A673 (cell line): ENCODE measurements around the gene MGMT. TPM values are rescaled to one million over a fixed set of nuclear protein-coding genes. Genes with fewer than 3 reads are reported as not detected.

Source experiments
- BruUV-seq: library from RNA; stranded (reverse); fragments of 400-500 nt; replicated peaks from 2 replicates; lab custom pipeline; 2021; lab: Mats Ljungman, UMichigan
- CTCF ChIA-PET: fragments of 300-600 bp; sonication (Branson Sonifier 250); formaldehyde crosslinking; loops from one replicate; lab custom pipeline; 2022; ENCODE audit warnings: antibody characterized with exemption; lab: Charles Lee
- POLR2A ChIA-PET: fragments of 300-600 bp; sonication (Branson Sonifier 250); formaldehyde crosslinking; loops from one replicate; lab custom pipeline; 2022; ENCODE audit warnings: antibody characterized with exemption; ENCODE audit not compliant: low non-redundant PET; lab: Charles Lee
- DNase-seq: peaks from one replicate; pipeline ENCODE4 v3.0.0-alpha.2; 2015; ENCODE audit warnings: low spot score
- H3K27ac ChIP-seq: fragments of 200-600 bp; sonication (generic); 2 replicates; pipeline ENCODE4 v1.5.1; 2016; ENCODE audit warnings: mixed run types, low read depth, mild to moderate bottlenecking, mixed read lengths, antibody characterized with exemption, low read length; ENCODE audit not compliant: poor library complexity, severe bottlenecking
- H3K27me3 ChIP-seq: fragments of 200-600 bp; sonication (generic); replicated peaks from 2 replicates; pipeline ENCODE4 v1.6.1; 2017; ENCODE audit warnings: mixed run types, low read depth, mild to moderate bottlenecking, mixed read lengths, antibody characterized with exemption, low read length; ENCODE audit not compliant: insufficient read depth, poor library complexity
- H3K36me3 ChIP-seq: fragments of 200-600 bp; sonication (generic); 2 replicates; pipeline ENCODE4 v1.6.1; 2016; ENCODE audit warnings: mixed run types, mild to moderate bottlenecking, mixed read lengths, antibody characterized with exemption, low read length; ENCODE audit not compliant: insufficient read depth, poor library complexity, severe bottlenecking
- H3K4me1 ChIP-seq: fragments of 200-600 bp; sonication (generic); 2 replicates; pipeline ENCODE4 v1.6.1; 2017; ENCODE audit warnings: mixed run types, mild to moderate bottlenecking, mixed read lengths, antibody characterized with exemption, low read length; ENCODE audit not compliant: insufficient read depth, poor library complexity, severe bottlenecking
- H3K4me3 ChIP-seq: fragments of 200-600 bp; sonication (generic); 2 replicates; pipeline ENCODE4 v1.5.1; 2016; ENCODE audit warnings: low read depth, mixed run types, mild to moderate bottlenecking, mixed read lengths, low read length; ENCODE audit not compliant: poor library complexity, severe bottlenecking
- H3K9me3 ChIP-seq: fragments of 200-600 bp; sonication (generic); 2 replicates; pipeline ENCODE4 v1.6.1; 2016; ENCODE audit warnings: mixed run types, low read depth, mild to moderate bottlenecking, mixed read lengths, antibody characterized with exemption, low read length; ENCODE audit not compliant: poor library complexity, severe bottlenecking
- CTCF ChIP-seq: fragments of 300-800, 200-600 bp; sonication (generic); conservative IDR thresholded peaks from 2 replicates; pipeline ENCODE4 v1.5.1; 2017; ENCODE audit warnings: low read depth, mild to moderate bottlenecking, antibody characterized with exemption, low read length, moderate library complexity, mixed read lengths
- EZH2 ChIP-seq: fragments of 200-600 bp; sonication (generic); IDR thresholded peaks from 2 replicates; pipeline ENCODE4 v1.6.1; 2017; ENCODE audit warnings: borderline replicate concordance, low read depth, mild to moderate bottlenecking, mixed read lengths, antibody characterized with exemption, low read length; ENCODE audit not compliant: poor library complexity, severe bottlenecking
- intact Hi-C: fragments of 100-400 bp; cut with micrococcal nuclease; formaldehyde crosslinking; loops from one replicate; pipeline ENCODE4 v1.10.0; 2022; ENCODE audit not compliant: unreplicated experiment
- total RNA-seq: library from RNA; stranded (reverse); gene quantifications from 2 replicates; pipeline ENCODE4 v1.2.3, GENCODE V29; 2021

MGMT gene
- total RNA-seq, 1 experiment from 2014 or later, result 19.5 TPM

- ChIA-PET CTCF (no interaction called here), POLR2A (no interaction called here)
- no TSS peak for BruUV-seq
- no peaks in the 10 kb centered on the region for H3K27me3 ChIP-seq
- H3K4me3 ChIP-seq, result no peak overlapping the region
- intact Hi-C loops, result no loop called here
- TF ChIP-seq CTCF, result no peak
- no peak for TF ChIP-seq EZH2
- H3K9me3 ChIP-seq, result no peaks in the 10 kb centered on the region
- no peak overlapping the region for H3K27ac ChIP-seq
- no peak for DNase-seq
- H3K4me1 ChIP-seq, result no peaks in the 10 kb centered on the region
- H3K36me3 ChIP-seq, result peaks cover 2% of the 10 kb centered on the region
Observed at GRCh38 chr10:129594811-129595210, 127.8 kb downstream of the MGMT start.

- no TSS peak for BruUV-seq
- Histone ChIP-seq H3K27ac (no peak overlapping the region), H3K27me3 (no peaks in the 10 kb centered on the region), H3K9me3 (no peaks in the 10 kb centered on the region), H3K4me3 (no peak overlapping the region), H3K4me1 (no peaks in the 10 kb centered on the region), H3K36me3 (peaks cover 2% of the 10 kb centered on the region)
- DNase-seq, result no peak
- intact Hi-C loops, result no loop called here
- TF ChIP-seq CTCF (no peak), EZH2 (no peak)
- POLR2A ChIA-PET, result no interaction called here
- CTCF ChIA-PET, result no interaction called here
Observed at GRCh38 chr10:129598413-129598812, 131.4 kb downstream of the MGMT start.

GRCh38 chr10:129599160-129599559 lies 132.1 kb downstream of the MGMT start:
- BruUV-seq, result no TSS peak
- intact Hi-C loops, result no loop called here

More at GRCh38 chr10:129599160-129599559, 132.1 kb downstream of the MGMT start:
- DNase-seq, result no peak
- Histone ChIP-seq H3K27me3 (no peaks in the 10 kb centered on the region), H3K4me3 (no peak overlapping the region), H3K27ac (no peak overlapping the region), H3K4me1 (no peaks in the 10 kb centered on the region), H3K9me3 (no peaks in the 10 kb centered on the region), H3K36me3 (peaks cover 2% of the 10 kb centered on the region)
- TF ChIP-seq EZH2 (no peak), CTCF (no peak)
- ChIA-PET CTCF (no interaction called here), POLR2A (no interaction called here)
